Ovary (tissue), 9 donors: ENCODE results near the gene DRC7. TPM values are rescaled to one million over a fixed set of nuclear protein-coding genes. Genes with fewer than 3 reads are reported as not detected.

ENCODE experiments used
- DNase-seq, 5 donors: peaks; one replicate each; pipeline ENCODE4 v3.0.0-alpha.2; 2019 to 2020
- H3K27ac ChIP-seq, 2 donors: fragments of 200-600 bp; one replicate each; pipeline versions ENCODE4 v1.5.1 to v1.8.0; 2019 to 2022
- H3K27me3 ChIP-seq: fragments of 200-600 bp; one replicate; pipeline ENCODE4 v1.8.0; 2022
- H3K36me3 ChIP-seq: fragments of 200-600 bp; sonication (generic); one replicate; pipeline ENCODE4 v1.5.1; 2019
- H3K4me1 ChIP-seq: one replicate; pipeline ENCODE4 v1.8.1; 2013; ENCODE audit warnings: mild to moderate bottlenecking, moderate library complexity; ENCODE audit not compliant: insufficient read depth
- H3K4me3 ChIP-seq: fragments of 200-600 bp; sonication (generic); one replicate; pipeline ENCODE4 v1.5.1; 2017
- H3K9me3 ChIP-seq, 2 donors: fragments of 200-600 bp in 1 of 2; sonication (generic) in 1 of 2; one replicate each; pipeline versions ENCODE4 v1.5.1 to v1.8.1; 2013 to 2019; ENCODE audit warnings: mild to moderate bottlenecking in 1 of 2, moderate library complexity in 1 of 2
- CTCF ChIP-seq, 3 donors: fragments of 450-650 bp in 2 of 3; fragments of 200-600 bp in 1 of 3; IDR thresholded peaks; one replicate each; pipeline versions ENCODE4 v1.5.1 to v1.8.0; 2016 to 2022; ENCODE audit warnings: antibody characterized with exemption in 3 of 3, mild to moderate bottlenecking in 1 of 3
- EP300 ChIP-seq: sonication (generic); formaldehyde crosslinking; IDR thresholded peaks from one replicate; pipeline ENCODE4 v1.6.1; 2017; ENCODE audit warnings: antibody characterized with exemption
- POLR2A ChIP-seq: fragments of 450-650 bp; IDR thresholded peaks from one replicate; pipeline ENCODE4 v1.6.1; 2017; ENCODE audit warnings: antibody characterized with exemption, mild to moderate bottlenecking, moderate library complexity
- WGBS, 3 donors: extraction: QIAGEN DNeasy Blood & Tissue Kit in 1 of 3; methylation state at CpG; one replicate each; pipeline versions ENCODE4 v1.1.5 to v1.1.7; 2013 to 2017; 5-methylcytosine and 5-hydroxymethylcytosine counted together
- intact Hi-C, 4 donors: fragments of 100-400 bp; cut with DNase I; formaldehyde crosslinking; loops; one replicate each; pipeline versions ENCODE4 v1.11.0 to v1.15.1; 2022 to 2023
- polyA plus RNA-seq, 2 donors: library from polyadenylated mRNA; stranded (reverse); fragments of 200-250 nt in 1 of 2; fragments of 350-450 nt in 1 of 2; fragmentation: Illumina TruSeq in 1 of 2; extraction: RNeasy Lipid Tissue Mini Kit (QIAGEN cat#74804) in 1 of 2; gene quantifications; one replicate each; pipeline ENCODE4 v1.2.3, GENCODE V29; 2013 to 2014
- total RNA-seq, 7 donors: library from RNA; depleted of rRNA in 2 of 7; stranded (reverse); fragments of >200 nt in 2 of 7; fragmentation: NEBNext Ultra II Directional in 3 of 7; extraction: Animal tissue kit (Norgen Biotek cat#: 25700) in 3 of 7; gene quantifications; one replicate each; pipeline versions ENCODE4 v1.1.0 to v1.2.4, GENCODE V29; 2016 to 2023
- donor health status: DM: no; HTN: no; CAD: no; lungs with moderate emphysema.
- donor health status: DM: no; HTN: no; CAD: no.
- donor health status: Bipolar disorder and iron deficiency.
- donor health status: DM: yes; HTN: yes; CAD: no.
- donor health status: DM: no; HTN: no; CAD: no.
- donor health status: DM: yes; HTN: yes; CAD: no.

DRC7 gene
- total and polyA plus RNA-seq, 9 donors = 0.07 to 12.5 (median 0.67) TPM; not detected in 3

GRCh38 chr16:57663436-57663835 is 31.2 kb upstream of the DRC7 start:
- no peaks in the 10 kb centered on the region for H3K36me3 ChIP-seq
- TF ChIP-seq CTCF (IDR thresholded peaks at IDR 0.05) (no peak), POLR2A (no peak), EP300 (no peak)
- no peaks in the 10 kb centered on the region for H3K27me3 ChIP-seq
- H3K4me1 ChIP-seq = no peaks in the 10 kb centered on the region
- H3K9me3 ChIP-seq = no peaks in the 10 kb centered on the region
- H3K27ac ChIP-seq = no peak overlapping the region
- no peak overlapping the region for H3K4me3 ChIP-seq
- no peak for DNase-seq
- WGBS, 3 donors = 81 to 86% (median 82%) methylated on average over 21 of the region's 21 CpGs
- intact Hi-C loops = no loop called here

GRCh38 chr16:57663917-57664661 is 30.5 kb upstream of the DRC7 start:
- intact Hi-C loops = no loop called here
- no peaks in the 10 kb centered on the region for H3K4me1 ChIP-seq
- no peak overlapping the region for H3K27ac ChIP-seq
- no peak for DNase-seq
- no peak overlapping the region for H3K4me3 ChIP-seq
- WGBS, 3 donors = 79 to 89% (median 81%) methylated on average over 15 of the region's 15 CpGs
- no peaks in the 10 kb centered on the region for H3K27me3 ChIP-seq
- TF ChIP-seq CTCF (IDR thresholded peaks at IDR 0.05) = no peak
- H3K36me3 ChIP-seq = no peaks in the 10 kb centered on the region
- H3K9me3 ChIP-seq = no peaks in the 10 kb centered on the region

- TF ChIP-seq POLR2A = no peak
- TF ChIP-seq EP300 = no peak
- no peak for TF ChIP-seq CTCF (IDR thresholded peaks at IDR 0.05)
- Histone ChIP-seq H3K27me3 (no peaks in the 10 kb centered on the region), H3K4me1 (no peaks in the 10 kb centered on the region), H3K9me3 (no peaks in the 10 kb centered on the region), H3K4me3 (no peak overlapping the region), H3K36me3 (no peaks in the 10 kb centered on the region), H3K27ac (no peak overlapping the region)
- no peak for DNase-seq
- 78 to 84% (median 80%) methylated on average over 6 of the region's 6 CpGs for WGBS, 3 donors
- intact Hi-C loops = no loop called here
These were observed 30.0 kb upstream of the DRC7 start for GRCh38 chr16:57664662-57665025.

- intact Hi-C loops = no loop called here
- Histone ChIP-seq H3K4me1 (no peaks in the 10 kb centered on the region), H3K4me3 (no peak overlapping the region), H3K9me3 (no peaks in the 10 kb centered on the region), H3K27ac (no peak overlapping the region), H3K36me3 (no peaks in the 10 kb centered on the region), H3K27me3 (no peaks in the 10 kb centered on the region)
- TF ChIP-seq CTCF (IDR thresholded peaks at IDR 0.05) (no peak), EP300 (no peak), POLR2A (no peak)
- no peak for DNase-seq
- WGBS, 3 donors = 53 to 85% (median 75%) methylated on average over 3 to 4 of the region's 4 CpGs
These were observed 29.1 kb upstream of the DRC7 start for GRCh38 chr16:57665541-57665940.
